Measurements from ENCODE around the gene ZFYVE21.
"Not testable (repeated sequence)": the region's sequence is repeated elsewhere in the genome, so short reads cannot be mapped to it uniquely, and the experiment has no call there.

Gene ZFYVE21

GRCh38 chr14:103688906-103689902 lies 26.4 kb upstream of the ZFYVE21 start:
- TF ChIP-seq SPI1 (IDR thresholded peaks at IDR 0.05; ENCODE audit: borderline replicate concordance, low read depth) (no peak), POLR2AphosphoS5 (IDR thresholded peaks at IDR 0.05; ENCODE audit: low read depth) (no peak), GABPA (IDR thresholded peaks at IDR 0.05; ENCODE audit: low read depth) (no peak), REST (IDR thresholded peaks at IDR 0.05; ENCODE audit: insufficient replicate concordance, low read depth) (no peak)
- TF ChIP-seq, protein P1, sequence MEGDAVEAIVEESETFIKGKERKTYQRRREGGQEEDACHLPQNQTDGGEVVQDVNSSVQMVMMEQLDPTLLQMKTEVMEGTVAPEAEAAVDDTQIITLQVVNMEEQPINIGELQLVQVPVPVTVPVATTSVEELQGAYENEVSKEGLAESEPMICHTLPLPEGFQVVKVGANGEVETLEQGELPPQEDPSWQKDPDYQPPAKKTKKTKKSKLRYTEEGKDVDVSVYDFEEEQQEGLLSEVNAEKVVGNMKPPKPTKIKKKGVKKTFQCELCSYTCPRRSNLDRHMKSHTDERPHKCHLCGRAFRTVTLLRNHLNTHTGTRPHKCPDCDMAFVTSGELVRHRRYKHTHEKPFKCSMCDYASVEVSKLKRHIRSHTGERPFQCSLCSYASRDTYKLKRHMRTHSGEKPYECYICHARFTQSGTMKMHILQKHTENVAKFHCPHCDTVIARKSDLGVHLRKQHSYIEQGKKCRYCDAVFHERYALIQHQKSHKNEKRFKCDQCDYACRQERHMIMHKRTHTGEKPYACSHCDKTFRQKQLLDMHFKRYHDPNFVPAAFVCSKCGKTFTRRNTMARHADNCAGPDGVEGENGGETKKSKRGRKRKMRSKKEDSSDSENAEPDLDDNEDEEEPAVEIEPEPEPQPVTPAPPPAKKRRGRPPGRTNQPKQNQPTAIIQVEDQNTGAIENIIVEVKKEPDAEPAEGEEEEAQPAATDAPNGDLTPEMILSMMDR (IDR thresholded peaks at IDR 0.05; ENCODE audit: insufficient read depth, low read length), result no peak
- Histone ChIP-seq H3K27ac (replicated peaks) (no peak overlapping the region), H3K4me3 (replicated peaks; ENCODE audit: insufficient read depth, low read length) (no peak overlapping the region), H3K27me3 (ENCODE audit: insufficient read depth, poor library complexity, severe bottlenecking) (no peaks in the 10 kb centered on the region)
- DNase-seq (ENCODE audit: low read depth in 1 of 2, low spot score in 1 of 2), result no peak

DNA sequence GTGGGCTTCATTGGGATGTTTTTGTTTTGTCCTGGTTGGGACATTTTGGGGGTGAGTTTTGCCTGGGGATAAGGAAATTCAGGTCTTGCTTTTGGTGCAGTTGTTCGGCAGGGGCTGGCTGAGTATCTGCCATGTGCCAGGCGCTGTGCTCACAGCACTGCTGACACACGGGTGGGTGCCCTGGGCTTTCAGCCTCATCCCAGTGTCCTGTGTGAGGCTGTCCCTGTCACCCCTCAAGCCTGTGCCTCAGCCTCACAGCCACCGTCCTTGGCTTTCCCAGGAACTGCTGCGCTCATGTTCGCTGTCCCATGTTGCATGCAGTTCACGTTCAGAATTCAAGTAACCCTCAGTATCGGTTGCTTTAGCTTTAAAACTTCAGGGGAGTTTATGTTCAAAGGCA lies 25.3 kb upstream of the ZFYVE21 start:
- Histone ChIP-seq H3K27me3 (ENCODE audit: insufficient read depth, poor library complexity, severe bottlenecking) (no peaks in the 10 kb centered on the region), H3K27ac (replicated peaks) (no peak overlapping the region), H3K4me3 (replicated peaks; ENCODE audit: insufficient read depth, low read length) (no peak overlapping the region)
- DNase-seq (ENCODE audit: low read depth in 1 of 2, low spot score in 1 of 2), result no peak
- TF ChIP-seq, protein P1 (IDR thresholded peaks at IDR 0.05; ENCODE audit: insufficient read depth, low read length), result no peak
- TF ChIP-seq REST (IDR thresholded peaks at IDR 0.05; ENCODE audit: insufficient replicate concordance, low read depth) (no peak), GABPA (IDR thresholded peaks at IDR 0.05; ENCODE audit: low read depth) (no peak), POLR2AphosphoS5 (IDR thresholded peaks at IDR 0.05; ENCODE audit: low read depth) (no peak), SPI1 (IDR thresholded peaks at IDR 0.05; ENCODE audit: borderline replicate concordance, low read depth) (no peak)

GRCh38 chr14:103691655-103692054 lies 24.0 kb upstream of the ZFYVE21 start:
- not testable (repeated sequence) for H3K27me3 ChIP-seq (ENCODE audit: insufficient read depth, poor library complexity, severe bottlenecking); H3K4me3 ChIP-seq (replicated peaks; ENCODE audit: insufficient read depth, low read length); DNase-seq (ENCODE audit: low read depth in 1 of 2, low spot score in 1 of 2); H3K27ac ChIP-seq (replicated peaks)

DNA sequence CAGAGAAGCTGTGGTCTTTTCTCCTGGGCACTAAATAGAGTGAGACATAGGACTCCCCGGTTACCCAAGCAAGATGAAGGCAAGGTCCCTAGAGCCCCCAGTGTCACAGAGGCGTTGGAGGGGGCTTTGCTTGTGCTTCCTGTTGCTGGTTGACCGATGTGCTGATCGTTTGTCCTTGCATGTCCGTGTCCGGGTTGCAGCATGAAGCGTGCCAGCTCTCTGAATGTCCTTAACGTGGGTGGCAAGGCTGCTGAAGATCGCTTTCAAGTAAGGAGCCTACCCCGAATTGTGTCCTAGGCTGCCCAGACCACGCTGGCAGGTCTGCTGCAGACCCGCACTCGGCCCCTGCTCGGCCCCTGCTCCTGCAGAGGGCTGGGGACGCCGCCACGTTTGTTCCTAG lies 23.5 kb upstream of the ZFYVE21 start:
- H3K4me3 ChIP-seq (replicated peaks; ENCODE audit: insufficient read depth, low read length), result no peak overlapping the region
- TF ChIP-seq SPI1 (IDR thresholded peaks at IDR 0.05; ENCODE audit: borderline replicate concordance, low read depth), result no peak
- no peak for TF ChIP-seq GABPA (IDR thresholded peaks at IDR 0.05; ENCODE audit: low read depth)
- TF ChIP-seq REST (IDR thresholded peaks at IDR 0.05; ENCODE audit: insufficient replicate concordance, low read depth), result no peak
- TF ChIP-seq, protein P1 (IDR thresholded peaks at IDR 0.05; ENCODE audit: insufficient read depth, low read length), result no peak
- TF ChIP-seq POLR2AphosphoS5 (IDR thresholded peaks at IDR 0.05; ENCODE audit: low read depth), result no peak
- H3K27me3 ChIP-seq (ENCODE audit: insufficient read depth, poor library complexity, severe bottlenecking), result no peaks in the 10 kb centered on the region
- no peak for DNase-seq (ENCODE audit: low read depth in 1 of 2, low spot score in 1 of 2)
- no peak overlapping the region for H3K27ac ChIP-seq (replicated peaks)

Data from HL-60 (cell line).